NCI-H2171 treated with DMSO at 0.1 percent for 48 hours (cell line): ENCODE results near the gene ERBB2.
A peak's percentile ranks its signal among the peaks of the same experiment; 100 is the strongest.

Experiments
- DNase-seq: peaks from one replicate; lab custom pipeline; 2025; lab: John Stamatoyannopoulos, UW

ERBB2 gene

GRCh38 chr17:39699818-39700147 is at the start of gene ERBB2:
ERBB2 (plus strand) TSS chr17:39700064; CDS start chr17:39700239, 175 bp downstream.
- no peak for DNase-seq

- no peak for DNase-seq
These were observed 49.7 kb upstream of the ERBB2 start for GRCh38 chr17:39650121-39650579.

GRCh38 chr17:39651923-39652586 is 47.8 kb upstream of the ERBB2 start:
- DNase-seq = no peak

GRCh38 chr17:39652587-39653315 is 47.1 kb upstream of the ERBB2 start:
- no peak for DNase-seq

- DNase-seq = no peak
These were observed 46.6 kb upstream of the ERBB2 start for GRCh38 chr17:39653316-39653661.

GRCh38 chr17:39653662-39654331 is 46.1 kb upstream of the ERBB2 start:
- no peak for DNase-seq

GRCh38 chr17:39655105-39655504 is 44.8 kb upstream of the ERBB2 start:
- no peak for DNase-seq

GRCh38 chr17:39658346-39658745 is 41.5 kb upstream of the ERBB2 start:
- no peak for DNase-seq

- no peak for DNase-seq
These were observed 41.1 kb upstream of the ERBB2 start for GRCh38 chr17:39658760-39659159.

- no peak for DNase-seq
These were observed 40.4 kb upstream of the ERBB2 start for GRCh38 chr17:39659279-39660010.

- DNase-seq = no peak
These were observed 39.9 kb upstream of the ERBB2 start for GRCh38 chr17:39660011-39660360.

- no peak for DNase-seq
These were observed 39.2 kb upstream of the ERBB2 start for GRCh38 chr17:39660397-39661385.

- no peak for DNase-seq
These were observed 37.9 kb upstream of the ERBB2 start for GRCh38 chr17:39661744-39662541.

GRCh38 chr17:39662551-39663339 is 37.1 kb upstream of the ERBB2 start:
- no peak for DNase-seq

GRCh38 chr17:39663340-39663687 is 36.5 kb upstream of the ERBB2 start:
- DNase-seq = no peak

- peak; percentile 25 for DNase-seq
These were observed 35.9 kb upstream of the ERBB2 start for GRCh38 chr17:39663688-39664580.

- DNase-seq = no peak
These were observed 35.0 kb upstream of the ERBB2 start, which contains the start of gene TCAP for GRCh38 chr17:39664581-39665561. TCAP (plus strand) TSS chr17:39665349; CDS start chr17:39665360, 11 bp downstream.
